ENCODE results near the gene HECTD4. TPM values are rescaled to one million over a fixed set of nuclear protein-coding genes. Genes with fewer than 3 reads are reported as not detected.
A peak's percentile ranks its signal among the peaks of the same experiment; 100 is the strongest.

Gene HECTD4
- total RNA-seq, 2 donors from 2014 or later = 14.8 to 16.5 TPM

- no peaks in the 10 kb centered on the region for H3K36me3 ChIP-seq
- TF ChIP-seq, protein P1, sequence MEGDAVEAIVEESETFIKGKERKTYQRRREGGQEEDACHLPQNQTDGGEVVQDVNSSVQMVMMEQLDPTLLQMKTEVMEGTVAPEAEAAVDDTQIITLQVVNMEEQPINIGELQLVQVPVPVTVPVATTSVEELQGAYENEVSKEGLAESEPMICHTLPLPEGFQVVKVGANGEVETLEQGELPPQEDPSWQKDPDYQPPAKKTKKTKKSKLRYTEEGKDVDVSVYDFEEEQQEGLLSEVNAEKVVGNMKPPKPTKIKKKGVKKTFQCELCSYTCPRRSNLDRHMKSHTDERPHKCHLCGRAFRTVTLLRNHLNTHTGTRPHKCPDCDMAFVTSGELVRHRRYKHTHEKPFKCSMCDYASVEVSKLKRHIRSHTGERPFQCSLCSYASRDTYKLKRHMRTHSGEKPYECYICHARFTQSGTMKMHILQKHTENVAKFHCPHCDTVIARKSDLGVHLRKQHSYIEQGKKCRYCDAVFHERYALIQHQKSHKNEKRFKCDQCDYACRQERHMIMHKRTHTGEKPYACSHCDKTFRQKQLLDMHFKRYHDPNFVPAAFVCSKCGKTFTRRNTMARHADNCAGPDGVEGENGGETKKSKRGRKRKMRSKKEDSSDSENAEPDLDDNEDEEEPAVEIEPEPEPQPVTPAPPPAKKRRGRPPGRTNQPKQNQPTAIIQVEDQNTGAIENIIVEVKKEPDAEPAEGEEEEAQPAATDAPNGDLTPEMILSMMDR (IDR thresholded peaks at IDR 0.05) = no peak
- H3K4me3 ChIP-seq = peak overlapping the region; percentile 73 to 97
- H3K9me3 ChIP-seq = no peaks in the 10 kb centered on the region
- H3K27me3 ChIP-seq = no peaks in the 10 kb centered on the region
- H3K4me1 ChIP-seq = peaks cover 0 to 20% of the 10 kb centered on the region in 2 donors
- peak; percentile 47 for DNase-seq (ENCODE audit: low spot score)
- peak overlapping the region; percentile 74 to 81 for H3K27ac ChIP-seq
Measured at GRCh38 chr12:112381406-112381882, 787 bp downstream of the HECTD4 start.

DNA sequence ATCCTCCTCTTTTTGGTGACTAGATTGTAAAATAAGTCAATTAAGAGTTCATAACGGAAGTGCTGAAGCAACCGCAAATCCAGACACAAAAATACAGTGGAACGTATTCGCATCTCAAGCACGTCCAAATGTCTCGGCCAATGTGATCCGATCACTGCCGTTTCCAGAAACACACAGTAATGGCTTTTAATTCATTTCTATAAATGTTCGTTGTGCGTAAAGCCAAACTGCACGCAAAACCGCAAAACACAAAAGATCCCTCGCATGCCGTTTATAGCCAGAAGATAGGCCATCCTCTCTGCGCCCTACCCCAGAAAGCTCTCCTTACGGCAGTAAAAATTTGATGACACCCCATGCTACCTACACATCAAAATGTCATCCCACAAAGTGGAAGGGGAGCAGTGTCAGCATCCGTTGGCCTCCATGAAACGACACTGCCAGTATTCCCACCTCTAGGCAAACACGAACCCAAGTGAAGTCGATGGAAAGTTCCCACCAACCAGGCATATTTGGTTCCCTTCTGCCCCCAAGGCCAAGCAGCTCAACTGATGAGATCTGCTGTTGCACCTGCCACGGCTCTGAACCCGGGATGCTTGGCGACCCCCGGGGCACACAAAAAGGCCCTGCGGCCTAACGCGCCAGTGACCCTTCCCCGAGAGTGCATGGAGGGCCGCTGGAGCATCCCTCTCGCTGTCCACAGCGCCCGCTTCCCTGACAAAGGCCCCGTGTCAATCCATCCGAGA, 1.4 kb downstream of the HECTD4 start:
- TF ChIP-seq, protein P1 (IDR thresholded peaks at IDR 0.05) = no peak
- Histone ChIP-seq H3K9me3 (no peaks in the 10 kb centered on the region), H3K27ac (peak overlapping the region in 1 of 2 donors; percentile 81), H3K4me1 (peaks cover 0 to 20% of the 10 kb centered on the region in 2 donors), H3K36me3 (no peaks in the 10 kb centered on the region), H3K4me3 (peak overlapping the region; percentile 73 to 97), H3K27me3 (no peaks in the 10 kb centered on the region)
- peak; percentile 44 for DNase-seq (ENCODE audit: low spot score)

- TF ChIP-seq, protein P1 (IDR thresholded peaks at IDR 0.05) = no peak
Measured at GRCh38 chr12:112375105-112375504, 7.1 kb downstream of the HECTD4 start.

DNA sequence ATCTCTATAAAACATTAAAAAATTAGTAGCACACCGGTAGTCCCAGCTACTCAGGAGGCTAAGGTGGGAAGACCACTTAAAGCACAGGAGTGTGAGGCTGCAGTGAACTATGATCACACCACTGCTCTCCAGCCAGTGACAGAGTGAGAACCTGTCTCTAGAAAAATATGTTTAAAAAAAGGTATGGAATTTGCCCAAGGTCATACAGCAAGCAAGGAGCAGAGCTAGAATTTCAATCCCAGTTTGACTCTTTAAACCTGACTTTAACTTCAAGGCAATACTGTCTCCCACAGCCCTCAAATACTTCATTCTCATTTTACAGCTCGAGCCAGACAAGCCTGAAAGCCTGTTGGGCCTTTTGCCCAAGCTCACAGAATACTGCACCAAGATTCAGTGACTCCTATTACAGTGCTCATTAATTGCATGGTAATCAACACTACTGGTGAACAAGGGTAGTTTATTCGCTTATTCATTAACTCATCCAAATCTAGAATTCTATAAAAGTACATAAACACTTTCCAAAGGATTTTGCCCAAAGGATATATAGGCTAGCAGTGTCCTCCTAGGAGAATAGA, 8.0 kb downstream of the HECTD4 start:
- peak; percentile 5 for DNase-seq (ENCODE audit: low spot score)
- Histone ChIP-seq H3K4me3 (no peak overlapping the region), H3K27ac (no peak overlapping the region), H3K27me3 (no peaks in the 10 kb centered on the region), H3K4me1 (peaks cover 0 to 5% of the 10 kb centered on the region in 2 donors), H3K9me3 (no peaks in the 10 kb centered on the region), H3K36me3 (no peaks in the 10 kb centered on the region)
- TF ChIP-seq, protein P1 (IDR thresholded peaks at IDR 0.05) = no peak

More at GRCh38 chr12:112375105-112375504, 7.1 kb downstream of the HECTD4 start:
- no peak overlapping the region for H3K4me3 ChIP-seq
- H3K9me3 ChIP-seq = no peaks in the 10 kb centered on the region
- H3K27ac ChIP-seq = no peak overlapping the region
- H3K4me1 ChIP-seq = peaks cover 0 to 5% of the 10 kb centered on the region in 2 donors
- H3K27me3 ChIP-seq = no peaks in the 10 kb centered on the region
- H3K36me3 ChIP-seq = no peaks in the 10 kb centered on the region
- no peak for DNase-seq (ENCODE audit: low spot score)

DNA sequence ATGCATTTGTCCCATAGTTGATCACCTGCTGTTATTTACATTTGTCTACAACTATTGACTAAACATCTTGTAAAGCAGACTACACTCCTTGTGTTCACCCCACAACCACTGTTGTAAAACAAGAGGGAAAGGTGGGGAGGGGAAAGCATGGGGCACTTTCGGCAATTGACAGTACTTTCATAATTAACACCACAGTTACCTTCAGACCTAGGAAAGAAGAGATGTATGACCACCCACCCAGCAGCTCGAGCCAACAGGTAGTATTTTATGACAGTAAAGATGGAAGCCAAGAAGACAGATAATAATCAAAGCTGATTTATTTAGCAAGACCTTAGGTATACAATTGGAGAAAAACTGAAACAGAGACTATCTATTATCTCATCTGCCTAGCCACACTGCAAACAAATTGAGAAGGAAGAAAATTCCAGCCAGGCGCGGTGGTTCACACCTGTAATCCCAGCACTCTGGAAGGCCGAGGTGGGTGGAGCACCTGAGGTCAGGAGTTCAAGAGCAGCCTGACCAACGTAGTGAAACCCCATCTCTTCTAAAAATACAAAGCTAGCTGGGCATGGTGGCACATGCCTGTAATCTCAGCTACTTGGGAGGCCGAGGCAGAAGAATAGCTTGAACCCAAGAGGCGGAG, 11.2 kb downstream of the HECTD4 start:
- DNase-seq (ENCODE audit: low spot score) = no peak
- Histone ChIP-seq H3K4me3 (no peak overlapping the region), H3K9me3 (no peaks in the 10 kb centered on the region), H3K27me3 (no peaks in the 10 kb centered on the region), H3K36me3 (no peaks in the 10 kb centered on the region), H3K27ac (no peak overlapping the region), H3K4me1 (peaks cover 0 to 5% of the 10 kb centered on the region in 2 donors)
- TF ChIP-seq, protein P1 (IDR thresholded peaks at IDR 0.05) = no peak
